ENCODE results near the gene TLK2.
A peak's percentile ranks its signal among the peaks of the same experiment; 100 is the strongest.
"Not testable (repeated sequence)": the region's sequence is repeated elsewhere in the genome, so short reads cannot be mapped to it uniquely, and the experiment has no call there.

The TLK2 gene

DNA sequence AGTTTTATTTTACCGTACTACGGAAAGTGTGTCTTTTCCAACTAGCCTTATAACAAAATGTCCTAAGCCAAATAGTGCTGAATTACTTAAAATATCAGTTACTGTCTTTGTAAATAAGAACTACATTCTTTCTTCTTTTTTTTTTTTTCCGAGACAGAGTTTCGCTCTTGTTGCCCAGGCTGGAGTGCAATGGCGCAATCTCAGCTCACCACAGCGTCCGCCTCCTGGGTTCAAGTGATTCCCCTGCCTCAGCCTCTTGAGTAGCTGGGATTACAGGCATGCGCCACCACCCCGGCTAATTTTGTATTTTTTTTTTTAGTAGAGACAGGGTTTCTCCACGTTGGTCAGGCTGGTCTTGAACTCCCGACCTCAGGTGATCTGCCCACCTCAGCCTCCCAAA, 113.2 kb downstream of the TLK2 start:
- H3K27me3 ChIP-seq (ENCODE audit: control insufficient read depth, insufficient read depth, low read length); H3K9me3 ChIP-seq (replicated peaks; ENCODE audit: low read length); H3K4me2 ChIP-seq (ENCODE audit: low read length); H3K4me3 ChIP-seq (ENCODE audit: low read length); H3K9ac ChIP-seq (ENCODE audit: low read depth, low read length): not testable (repeated sequence)
- peaks cover 16% of the 10 kb centered on the region for H3K4me1 ChIP-seq (ENCODE audit: control insufficient read depth, insufficient read depth, low read length)
- peaks cover 43% of the 10 kb centered on the region for H3K36me3 ChIP-seq (ENCODE audit: insufficient read depth, low read length)

DNA sequence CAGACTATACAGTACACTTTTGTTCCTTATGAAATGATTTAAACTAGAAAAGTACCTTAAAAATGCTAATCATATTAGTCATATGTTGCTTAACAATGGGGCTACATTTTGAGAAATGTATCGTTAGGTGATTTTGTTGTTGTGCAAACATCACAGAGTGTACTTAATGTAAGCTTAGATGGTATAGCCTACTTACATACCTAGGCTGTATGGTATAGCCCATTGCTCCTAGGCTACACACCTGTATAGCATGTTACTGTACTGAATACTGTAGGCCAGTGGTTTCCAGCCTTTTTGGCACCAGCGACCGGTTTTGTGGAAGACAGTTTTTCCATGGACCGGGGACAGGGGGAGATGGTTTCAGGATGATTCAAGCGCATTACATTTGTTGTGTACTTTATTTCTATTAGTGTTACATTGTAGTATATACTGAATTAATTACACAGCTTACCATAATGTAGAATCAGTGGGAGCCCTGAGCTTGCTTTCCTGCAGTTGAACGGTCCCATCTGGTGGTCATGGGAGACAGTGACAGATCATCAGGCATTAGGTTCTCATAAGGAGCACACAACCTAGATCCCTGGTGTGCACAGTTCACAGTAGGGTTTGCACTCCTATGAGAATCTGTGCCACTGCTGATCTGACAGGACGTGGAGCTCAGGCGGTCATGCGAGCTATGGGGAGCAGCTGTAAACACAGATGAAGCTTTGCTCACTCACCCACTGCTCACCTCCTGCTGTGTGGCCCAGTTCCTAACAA, 113.9 kb downstream of the TLK2 start:
- peaks cover 48% of the 10 kb centered on the region for H3K36me3 ChIP-seq (ENCODE audit: insufficient read depth, low read length)
- peak overlapping the region; percentile 49 for H3K4me2 ChIP-seq (ENCODE audit: low read length)
- H3K9ac ChIP-seq (ENCODE audit: low read depth, low read length) = peak overlapping the region; percentile 21
- H3K4me1 ChIP-seq (ENCODE audit: control insufficient read depth, insufficient read depth, low read length) = peaks cover 16% of the 10 kb centered on the region
- H3K9me3 ChIP-seq (replicated peaks; ENCODE audit: low read length) = no peaks in the 10 kb centered on the region
- no peak overlapping the region for H3K4me3 ChIP-seq (ENCODE audit: low read length)
- H3K27me3 ChIP-seq (ENCODE audit: control insufficient read depth, insufficient read depth, low read length) = no peaks in the 10 kb centered on the region

DNA sequence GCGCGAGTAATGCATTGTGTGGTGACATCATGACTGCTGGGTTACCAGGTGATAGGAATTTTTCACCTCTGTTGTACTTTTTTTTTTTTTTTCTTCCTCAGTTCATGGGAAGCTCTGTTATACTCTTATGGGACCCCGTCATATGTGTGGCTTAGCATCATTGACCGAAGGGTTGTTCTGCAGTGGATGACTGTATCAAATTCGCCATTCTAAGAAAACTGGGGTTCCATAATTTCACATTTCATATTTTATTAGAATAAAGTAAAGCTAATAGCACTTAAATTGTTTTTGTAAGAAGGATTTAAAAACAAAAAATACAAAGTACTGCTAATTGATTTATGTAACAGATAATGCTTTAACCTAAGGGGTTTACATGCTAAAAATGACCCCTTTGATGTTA, 116.9 kb downstream of the TLK2 start:
- no peak overlapping the region for H3K9ac ChIP-seq (ENCODE audit: low read depth, low read length)
- H3K4me3 ChIP-seq (ENCODE audit: low read length) = no peak overlapping the region
- no peaks in the 10 kb centered on the region for H3K9me3 ChIP-seq (replicated peaks; ENCODE audit: low read length)
- no peaks in the 10 kb centered on the region for H3K27me3 ChIP-seq (ENCODE audit: control insufficient read depth, insufficient read depth, low read length)
- no peak overlapping the region for H3K4me2 ChIP-seq (ENCODE audit: low read length)
- H3K4me1 ChIP-seq (ENCODE audit: control insufficient read depth, insufficient read depth, low read length) = peaks cover 19% of the 10 kb centered on the region
- peaks cover 54% of the 10 kb centered on the region for H3K36me3 ChIP-seq (ENCODE audit: insufficient read depth, low read length)

DNA sequence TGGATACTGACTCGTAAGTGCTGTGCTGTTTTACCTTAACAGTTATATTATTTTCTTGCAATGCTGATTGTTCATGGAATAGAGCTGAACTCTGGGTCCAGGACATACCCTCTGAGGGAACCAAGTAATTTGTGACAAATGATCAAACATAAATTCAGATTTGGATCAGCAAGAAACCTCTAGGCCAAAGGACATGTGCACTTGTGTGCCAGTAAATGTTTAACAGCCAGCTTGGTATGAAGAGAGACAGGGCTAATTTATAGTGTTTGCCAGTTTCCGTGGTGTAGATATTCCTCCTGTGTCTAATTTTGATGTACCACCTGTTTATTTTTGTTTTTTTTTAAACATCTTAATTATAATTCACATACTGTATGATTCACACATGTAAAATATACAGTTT, 118.0 kb downstream of the TLK2 start:
- no peak overlapping the region for H3K9ac ChIP-seq (ENCODE audit: low read depth, low read length)
- no peak overlapping the region for H3K4me2 ChIP-seq (ENCODE audit: low read length)
- H3K27me3 ChIP-seq (ENCODE audit: control insufficient read depth, insufficient read depth, low read length) = no peaks in the 10 kb centered on the region
- H3K4me1 ChIP-seq (ENCODE audit: control insufficient read depth, insufficient read depth, low read length) = peaks cover 19% of the 10 kb centered on the region
- H3K36me3 ChIP-seq (ENCODE audit: insufficient read depth, low read length) = peaks cover 50% of the 10 kb centered on the region
- no peaks in the 10 kb centered on the region for H3K9me3 ChIP-seq (replicated peaks; ENCODE audit: low read length)
- H3K4me3 ChIP-seq (ENCODE audit: low read length) = no peak overlapping the region

- no peaks in the 10 kb centered on the region for H3K27me3 ChIP-seq (ENCODE audit: control insufficient read depth, insufficient read depth, low read length)
- H3K36me3 ChIP-seq (ENCODE audit: insufficient read depth, low read length) = peaks cover 52% of the 10 kb centered on the region
- H3K9ac ChIP-seq (ENCODE audit: low read depth, low read length) = no peak overlapping the region
Observed at GRCh38 chr17:62597150-62597549, 118.5 kb downstream of the TLK2 start.

DNA sequence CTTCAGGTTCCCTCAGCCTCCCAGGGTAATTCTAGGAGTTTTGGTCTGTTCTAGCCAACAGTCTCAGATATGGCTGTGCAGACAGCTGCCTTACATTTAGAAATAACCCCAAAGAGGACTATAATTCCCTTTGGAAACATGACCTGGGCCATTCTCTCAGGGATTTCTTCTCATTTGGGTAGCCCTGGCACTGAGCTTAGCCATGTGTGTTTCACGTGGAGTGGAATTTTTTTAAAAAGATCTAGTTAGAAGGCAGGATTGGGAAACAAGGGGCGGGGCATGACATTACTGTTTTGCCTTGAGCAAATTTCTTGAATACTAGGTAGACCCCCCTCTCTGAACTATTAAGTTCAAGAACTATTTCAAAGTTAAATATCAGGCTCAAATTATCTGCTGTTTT, 119.3 kb downstream of the TLK2 start:
- H3K9ac ChIP-seq (ENCODE audit: low read depth, low read length) = no peak overlapping the region
- H3K36me3 ChIP-seq (ENCODE audit: insufficient read depth, low read length) = peaks cover 53% of the 10 kb centered on the region
- peaks cover 7% of the 10 kb centered on the region for H3K4me1 ChIP-seq (ENCODE audit: control insufficient read depth, insufficient read depth, low read length)
- no peaks in the 10 kb centered on the region for H3K27me3 ChIP-seq (ENCODE audit: control insufficient read depth, insufficient read depth, low read length)
- H3K9me3 ChIP-seq (replicated peaks; ENCODE audit: low read length) = no peaks in the 10 kb centered on the region
- H3K4me2 ChIP-seq (ENCODE audit: low read length) = no peak overlapping the region
- H3K4me3 ChIP-seq (ENCODE audit: low read length) = no peak overlapping the region

More at GRCh38 chr17:62597150-62597549, 118.5 kb downstream of the TLK2 start:
- no peak overlapping the region for H3K4me3 ChIP-seq (ENCODE audit: low read length)
- H3K4me1 ChIP-seq (ENCODE audit: control insufficient read depth, insufficient read depth, low read length) = peaks cover 15% of the 10 kb centered on the region
- no peak overlapping the region for H3K4me2 ChIP-seq (ENCODE audit: low read length)
- no peaks in the 10 kb centered on the region for H3K9me3 ChIP-seq (replicated peaks; ENCODE audit: low read length)

DNA sequence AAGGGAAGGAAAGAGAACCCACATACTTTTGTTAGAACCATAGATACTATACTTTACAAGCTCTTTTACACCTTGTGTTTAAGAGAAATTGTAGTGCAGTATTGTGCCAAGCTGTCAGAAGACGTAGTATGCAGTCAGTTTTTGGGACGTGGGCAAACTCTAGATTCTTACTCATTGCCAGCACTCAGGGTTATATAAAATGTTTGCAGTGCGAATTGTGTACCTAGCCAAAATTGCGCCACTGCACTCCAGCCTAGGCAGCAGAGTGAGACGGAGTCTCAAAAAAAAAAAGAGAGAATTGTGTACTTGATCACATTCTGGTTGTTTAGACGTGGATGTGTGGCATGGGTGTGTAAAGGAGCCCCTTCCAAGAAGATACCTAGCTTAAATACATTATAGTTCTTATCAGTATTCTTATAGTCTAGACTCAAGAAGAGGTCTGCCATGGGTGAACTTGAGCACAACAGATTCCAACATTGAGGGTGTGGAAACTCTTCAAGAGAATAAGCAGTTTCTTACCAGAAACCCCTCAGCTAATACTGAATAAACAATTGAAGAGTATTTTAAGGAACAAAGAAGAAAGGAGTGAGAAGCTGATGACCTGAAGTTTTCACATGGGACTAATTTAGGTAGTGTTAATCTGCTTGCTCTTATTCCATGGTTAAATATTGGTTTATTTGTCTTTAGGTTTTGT, 121.5 kb downstream of the TLK2 start:
- H3K9me3 ChIP-seq (replicated peaks; ENCODE audit: low read length) = no peaks in the 10 kb centered on the region
- peaks cover 58% of the 10 kb centered on the region for H3K36me3 ChIP-seq (ENCODE audit: insufficient read depth, low read length)
- peaks cover 3% of the 10 kb centered on the region for H3K4me1 ChIP-seq (ENCODE audit: control insufficient read depth, insufficient read depth, low read length)
- no peak overlapping the region for H3K9ac ChIP-seq (ENCODE audit: low read depth, low read length)
- H3K4me2 ChIP-seq (ENCODE audit: low read length) = no peak overlapping the region
- H3K4me3 ChIP-seq (ENCODE audit: low read length) = no peak overlapping the region
- H3K27me3 ChIP-seq (ENCODE audit: control insufficient read depth, insufficient read depth, low read length) = no peaks in the 10 kb centered on the region

DNA sequence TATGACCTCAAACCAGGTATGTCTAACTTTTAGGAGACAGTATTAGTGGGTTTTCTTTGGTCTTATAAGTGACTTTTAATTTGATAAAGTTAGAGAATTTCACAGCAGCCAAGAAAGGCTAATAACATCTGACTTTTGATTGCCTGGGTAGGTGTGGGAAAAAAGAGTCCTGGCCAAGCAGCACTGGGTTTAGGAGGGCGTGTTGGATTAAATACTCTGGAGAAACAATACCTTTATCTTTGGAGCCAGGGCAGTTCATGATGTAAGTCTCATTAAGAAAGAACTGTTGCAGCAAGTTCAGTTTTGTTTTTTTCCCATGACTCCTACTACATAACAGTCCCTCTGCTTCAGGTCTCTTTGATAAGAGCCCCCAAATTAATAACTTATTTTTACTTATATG, 122.2 kb downstream of the TLK2 start:
- H3K9ac ChIP-seq (ENCODE audit: low read depth, low read length) = no peak overlapping the region
- H3K4me2 ChIP-seq (ENCODE audit: low read length) = no peak overlapping the region
- no peaks in the 10 kb centered on the region for H3K9me3 ChIP-seq (replicated peaks; ENCODE audit: low read length)
- H3K4me3 ChIP-seq (ENCODE audit: low read length) = no peak overlapping the region
- H3K4me1 ChIP-seq (ENCODE audit: control insufficient read depth, insufficient read depth, low read length) = peaks cover 3% of the 10 kb centered on the region
- H3K27me3 ChIP-seq (ENCODE audit: control insufficient read depth, insufficient read depth, low read length) = no peaks in the 10 kb centered on the region
- peaks cover 55% of the 10 kb centered on the region for H3K36me3 ChIP-seq (ENCODE audit: insufficient read depth, low read length)

- H3K27me3 ChIP-seq (ENCODE audit: control insufficient read depth, insufficient read depth, low read length) = no peaks in the 10 kb centered on the region
- peaks cover 54% of the 10 kb centered on the region for H3K36me3 ChIP-seq (ENCODE audit: insufficient read depth, low read length)
- no peaks in the 10 kb centered on the region for H3K9me3 ChIP-seq (replicated peaks; ENCODE audit: low read length)
- H3K4me3 ChIP-seq (ENCODE audit: low read length) = no peak overlapping the region
- H3K9ac ChIP-seq (ENCODE audit: low read depth, low read length) = no peak overlapping the region
- H3K4me2 ChIP-seq (ENCODE audit: low read length) = no peak overlapping the region
- peaks cover 3% of the 10 kb centered on the region for H3K4me1 ChIP-seq (ENCODE audit: control insufficient read depth, insufficient read depth, low read length)
Observed at GRCh38 chr17:62601471-62601870, 122.8 kb downstream of the TLK2 start.

DNA sequence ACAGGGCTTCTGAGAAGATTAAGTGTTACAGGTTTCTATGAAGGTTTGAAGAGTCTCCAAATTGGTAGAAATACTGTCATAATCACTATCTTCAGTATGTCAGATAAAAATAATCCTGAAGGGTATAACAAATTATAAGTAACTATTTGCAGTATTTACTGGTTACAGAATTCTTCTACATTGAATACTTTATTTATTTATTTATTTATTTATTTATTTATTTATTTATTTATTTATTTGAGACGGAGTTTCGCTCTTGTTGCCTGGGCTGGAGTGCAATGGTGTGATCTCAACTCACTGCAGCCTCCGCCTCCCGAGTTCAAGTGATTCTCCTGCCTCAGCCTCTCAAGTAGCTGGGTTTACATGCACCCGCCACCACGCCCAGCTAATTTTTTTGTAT, 125.2 kb downstream of the TLK2 start:
- H3K36me3 ChIP-seq (ENCODE audit: insufficient read depth, low read length) = peaks cover 58% of the 10 kb centered on the region

GRCh38 chr17:62605588-62605987, 127.0 kb downstream of the TLK2 start:
- H3K27me3 ChIP-seq (ENCODE audit: control insufficient read depth, insufficient read depth, low read length) = no peaks in the 10 kb centered on the region
- H3K4me2 ChIP-seq (ENCODE audit: low read length) = no peak overlapping the region
- H3K4me3 ChIP-seq (ENCODE audit: low read length) = no peak overlapping the region
- no peak overlapping the region for H3K9ac ChIP-seq (ENCODE audit: low read depth, low read length)
- no peaks in the 10 kb centered on the region for H3K9me3 ChIP-seq (replicated peaks; ENCODE audit: low read length)
- no peaks in the 10 kb centered on the region for H3K4me1 ChIP-seq (ENCODE audit: control insufficient read depth, insufficient read depth, low read length)
- H3K36me3 ChIP-seq (ENCODE audit: insufficient read depth, low read length) = peaks cover 61% of the 10 kb centered on the region

More for the DNA sequence above, 125.2 kb downstream of the TLK2 start:
- H3K4me2 ChIP-seq (ENCODE audit: low read length); H3K4me1 ChIP-seq (ENCODE audit: control insufficient read depth, insufficient read depth, low read length); H3K9me3 ChIP-seq (replicated peaks; ENCODE audit: low read length); H3K9ac ChIP-seq (ENCODE audit: low read depth, low read length); H3K27me3 ChIP-seq (ENCODE audit: control insufficient read depth, insufficient read depth, low read length); H3K4me3 ChIP-seq (ENCODE audit: low read length): not testable (repeated sequence)

DNA sequence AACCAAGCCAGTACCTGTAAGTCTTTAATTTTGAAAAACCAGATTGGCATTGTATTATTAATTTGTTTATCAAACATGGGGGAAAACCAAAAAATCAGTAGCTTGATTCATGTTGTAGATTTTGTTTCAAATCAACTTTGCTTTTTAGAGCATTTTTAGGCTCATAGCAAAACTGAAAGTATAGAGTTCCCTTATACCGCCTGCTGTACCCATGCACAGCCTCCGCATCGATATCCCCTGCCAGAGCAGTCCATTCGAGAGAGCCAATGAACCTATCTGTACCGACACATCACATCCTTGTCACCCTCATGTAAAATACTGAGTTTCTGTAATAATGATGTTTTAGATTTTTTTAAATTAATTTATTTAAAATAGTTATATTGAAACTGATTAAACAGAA, 132.7 kb downstream of the TLK2 start:
- Histone ChIP-seq H3K4me3 (ENCODE audit: low read length) (no peak overlapping the region), H3K9me3 (replicated peaks; ENCODE audit: low read length) (no peaks in the 10 kb centered on the region), H3K4me1 (ENCODE audit: control insufficient read depth, insufficient read depth, low read length) (peaks cover 4% of the 10 kb centered on the region), H3K36me3 (ENCODE audit: insufficient read depth, low read length) (peaks cover 71% of the 10 kb centered on the region), H3K27me3 (ENCODE audit: control insufficient read depth, insufficient read depth, low read length) (no peaks in the 10 kb centered on the region), H3K4me2 (ENCODE audit: low read length) (no peak overlapping the region), H3K9ac (ENCODE audit: low read depth, low read length) (no peak overlapping the region)
